Calu3 (cell line): ENCODE measurements around the gene TEAD3. TPM values are rescaled to one million over a fixed set of nuclear protein-coding genes. Genes with fewer than 3 reads are reported as not detected.
A peak's percentile ranks its signal among the peaks of the same experiment; 100 is the strongest.

Experiments
- BruUV-seq: library from RNA; stranded (reverse); fragments of 400-500 nt; replicated peaks from 2 replicates; lab custom pipeline; 2021; lab: Mats Ljungman, UMichigan
- CTCF ChIA-PET: fragments of 300-600 bp; sonication (Branson Sonifier 250); formaldehyde crosslinking; loops from one replicate; lab custom pipeline; 2022; ENCODE audit warnings: antibody characterized with exemption; lab: Charles Lee
- DNase-seq: peaks from one replicate; pipeline ENCODE4 v3.0.0; 2022
- H3K27ac Mint-ChIP-seq: one replicate; pipeline ENCODE4 v1.8.0; 2022; ENCODE audit warnings: mixed read lengths; ENCODE audit not compliant: unreplicated experiment
- H3K27me3 Mint-ChIP-seq: one replicate; pipeline ENCODE4 v1.8.0; 2022; ENCODE audit warnings: mixed read lengths; ENCODE audit not compliant: unreplicated experiment
- H3K36me3 Mint-ChIP-seq: one replicate; pipeline ENCODE4 v1.8.0; 2022; ENCODE audit warnings: mild to moderate bottlenecking, moderate library complexity, mixed read lengths; ENCODE audit not compliant: insufficient read depth, unreplicated experiment
- H3K4me1 Mint-ChIP-seq: one replicate; pipeline ENCODE4 v1.8.0; 2022; ENCODE audit warnings: mild to moderate bottlenecking, low read depth, mixed read lengths; ENCODE audit not compliant: unreplicated experiment
- H3K4me3 Mint-ChIP-seq: one replicate; pipeline ENCODE4 v1.8.0; 2022; ENCODE audit warnings: mild to moderate bottlenecking, low read depth, moderate library complexity, mixed read lengths; ENCODE audit not compliant: unreplicated experiment
- H3K9me3 Mint-ChIP-seq: one replicate; pipeline ENCODE4 v1.8.0; 2022; ENCODE audit warnings: low read depth, mixed read lengths; ENCODE audit not compliant: unreplicated experiment
- intact Hi-C: fragments of 100-400 bp; cut with micrococcal nuclease; formaldehyde crosslinking; loops from one replicate; pipeline ENCODE4 v1.10.0; 2022; ENCODE audit not compliant: unreplicated experiment
- total RNA-seq: library from RNA; stranded (reverse); gene quantifications from 2 replicates; pipeline ENCODE4 v1.2.3, GENCODE V29; 2022
- TF ChIP-seq, protein P1 (sequence below): fragments of 200-600 bp; IDR thresholded peaks from one replicate; pipeline ENCODE4 v1.8.0; 2022; ENCODE audit warnings: antibody characterized with exemption; ENCODE audit not compliant: unreplicated experiment

Gene TEAD3
- total RNA-seq, 1 experiment from 2014 or later, result 27.3 TPM

DNA sequence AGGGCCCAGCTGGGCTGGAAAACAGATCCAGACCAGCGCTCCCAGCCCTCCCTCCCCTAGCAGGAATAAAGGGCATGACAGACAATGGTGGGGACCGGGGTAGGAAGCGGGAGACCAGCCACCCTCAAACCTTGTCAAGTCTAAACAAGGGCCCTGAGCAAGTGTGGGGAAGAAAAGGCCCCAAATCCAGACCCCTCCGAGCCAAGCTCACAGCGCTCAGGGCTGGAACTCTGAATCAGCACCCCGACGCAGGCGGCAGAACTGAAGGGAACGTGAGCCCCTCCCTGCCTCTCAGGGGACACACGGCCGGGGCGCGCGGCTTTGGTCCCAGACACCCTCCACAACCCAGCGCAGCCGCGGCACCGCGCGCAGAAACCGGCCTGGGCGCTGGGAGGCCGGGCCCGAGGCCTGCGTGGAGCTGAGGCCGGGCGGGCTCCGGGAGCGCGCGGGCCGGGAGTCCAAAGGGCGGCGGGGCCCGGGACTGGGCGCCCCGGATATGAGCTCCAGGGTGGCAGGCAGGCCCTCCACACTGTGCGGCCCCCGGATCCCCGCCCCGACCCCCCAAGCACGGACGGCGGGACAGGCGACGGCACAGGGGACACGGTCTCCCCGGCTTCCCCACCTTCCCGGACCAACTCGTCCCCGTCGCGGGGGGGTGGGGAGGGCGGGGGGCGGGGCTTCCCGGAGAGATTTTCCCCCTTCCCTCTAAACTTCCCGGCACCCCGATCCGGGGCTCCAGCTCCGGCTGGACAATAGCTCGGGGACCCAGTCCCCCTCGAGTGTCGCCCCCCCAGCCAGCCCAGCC is 641 bp downstream of the TEAD3 start:
- Mint-ChIP-seq H3K4me3 (peak overlapping the region; percentile 70), H3K36me3 (peaks cover 37% of the 10 kb centered on the region), H3K9me3 (peaks cover 2% of the 10 kb centered on the region), H3K27me3 (no peaks in the 10 kb centered on the region), H3K27ac (peak overlapping the region; percentile 43), H3K4me1 (peaks cover 41% of the 10 kb centered on the region)
- intact Hi-C loops, result no loop called here
- TF ChIP-seq, protein P1, sequence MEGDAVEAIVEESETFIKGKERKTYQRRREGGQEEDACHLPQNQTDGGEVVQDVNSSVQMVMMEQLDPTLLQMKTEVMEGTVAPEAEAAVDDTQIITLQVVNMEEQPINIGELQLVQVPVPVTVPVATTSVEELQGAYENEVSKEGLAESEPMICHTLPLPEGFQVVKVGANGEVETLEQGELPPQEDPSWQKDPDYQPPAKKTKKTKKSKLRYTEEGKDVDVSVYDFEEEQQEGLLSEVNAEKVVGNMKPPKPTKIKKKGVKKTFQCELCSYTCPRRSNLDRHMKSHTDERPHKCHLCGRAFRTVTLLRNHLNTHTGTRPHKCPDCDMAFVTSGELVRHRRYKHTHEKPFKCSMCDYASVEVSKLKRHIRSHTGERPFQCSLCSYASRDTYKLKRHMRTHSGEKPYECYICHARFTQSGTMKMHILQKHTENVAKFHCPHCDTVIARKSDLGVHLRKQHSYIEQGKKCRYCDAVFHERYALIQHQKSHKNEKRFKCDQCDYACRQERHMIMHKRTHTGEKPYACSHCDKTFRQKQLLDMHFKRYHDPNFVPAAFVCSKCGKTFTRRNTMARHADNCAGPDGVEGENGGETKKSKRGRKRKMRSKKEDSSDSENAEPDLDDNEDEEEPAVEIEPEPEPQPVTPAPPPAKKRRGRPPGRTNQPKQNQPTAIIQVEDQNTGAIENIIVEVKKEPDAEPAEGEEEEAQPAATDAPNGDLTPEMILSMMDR, result no peak
- DNase-seq, result peak; percentile 47
- CTCF ChIA-PET, result interaction anchor here (0.6 to 1.0 kb wide), 3 partner anchors 21 to 26 kb away, joined by 3 to 4 read pairs (median 4); no protein-coding TSS in a partner anchor
- BruUV-seq, result no TSS peak

DNA sequence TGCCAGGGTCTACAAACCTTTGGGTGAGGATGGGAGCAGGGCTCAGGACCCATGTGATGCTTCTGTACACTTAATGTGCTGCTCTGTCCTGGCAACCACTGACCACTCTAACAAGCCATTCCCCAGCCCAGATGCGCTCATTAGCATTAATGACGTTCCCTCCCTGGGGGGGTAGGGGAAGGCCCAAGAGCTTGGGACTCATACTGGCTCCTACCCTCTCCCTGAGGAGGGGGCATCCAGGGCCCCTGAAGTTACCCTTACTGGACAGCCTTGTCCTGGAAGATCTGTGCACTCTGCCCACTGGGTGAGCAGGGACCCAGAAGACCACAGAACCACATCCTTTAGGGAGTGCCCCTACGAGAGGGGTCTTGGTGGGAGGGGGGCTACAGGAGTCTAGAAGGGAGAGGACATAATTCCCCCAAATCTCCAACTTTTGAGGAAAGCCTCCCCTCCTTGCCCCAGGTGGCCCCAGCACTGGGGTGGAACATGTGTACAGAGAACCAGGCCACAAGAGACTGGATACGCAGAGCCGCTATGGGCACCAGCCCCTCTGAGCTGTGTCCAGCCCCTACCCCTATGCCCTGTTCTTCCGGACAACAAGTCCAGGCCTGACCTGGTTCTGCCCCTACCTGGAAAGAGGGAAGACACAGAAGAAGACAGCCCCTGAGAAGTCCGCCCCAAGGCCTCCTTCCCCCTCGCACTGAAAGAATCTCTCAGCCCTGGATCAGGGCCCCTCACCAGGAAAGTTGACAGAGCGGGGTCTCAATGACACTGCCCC is 1.4 kb downstream of the TEAD3 start:
- no peak for DNase-seq
- TSS peak; percentile 61 for BruUV-seq
- intact Hi-C loops, result no loop called here
- Mint-ChIP-seq H3K27ac (peak overlapping the region; percentile 43), H3K36me3 (peaks cover 37% of the 10 kb centered on the region), H3K4me1 (peaks cover 49% of the 10 kb centered on the region), H3K27me3 (no peaks in the 10 kb centered on the region), H3K9me3 (peaks cover 2% of the 10 kb centered on the region), H3K4me3 (peak overlapping the region; percentile 70)
- TF ChIP-seq, protein P1, result no peak
- CTCF ChIA-PET, result interaction anchor here (0.6 to 1.0 kb wide), 2 partner anchors 21 to 48 kb away, joined by 3 to 6 read pairs; no protein-coding TSS in a partner anchor

DNA sequence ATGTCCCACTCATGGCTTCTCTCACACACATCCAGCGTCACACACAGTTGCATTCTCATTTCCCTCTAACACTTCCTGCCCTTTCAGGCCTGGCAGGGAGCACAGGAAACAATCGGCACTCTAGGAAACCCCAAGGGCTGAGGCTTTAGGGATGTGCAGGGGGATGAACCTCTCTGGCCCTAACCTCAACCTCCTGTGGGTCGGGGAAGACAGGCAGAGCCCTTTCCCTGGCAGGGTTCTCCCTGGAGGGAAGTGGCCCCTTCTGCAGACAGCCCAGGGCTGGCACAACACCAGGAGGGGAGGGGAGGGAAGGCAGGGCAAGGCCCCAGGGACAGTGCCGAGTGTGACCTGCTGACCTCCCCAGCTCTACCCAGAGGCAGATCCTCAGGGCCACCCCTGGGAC is 2.7 kb downstream of the TEAD3 start:
- intact Hi-C loops, result no loop called here
- BruUV-seq, result no TSS peak
- H3K36me3 Mint-ChIP-seq, result peaks cover 37% of the 10 kb centered on the region
- CTCF ChIA-PET, result no interaction called here
- H3K4me1 Mint-ChIP-seq, result peaks cover 53% of the 10 kb centered on the region
- no peak overlapping the region for H3K4me3 Mint-ChIP-seq
- no peak overlapping the region for H3K27ac Mint-ChIP-seq
- peaks cover 2% of the 10 kb centered on the region for H3K9me3 Mint-ChIP-seq
- H3K27me3 Mint-ChIP-seq, result no peaks in the 10 kb centered on the region
- no peak for DNase-seq
- TF ChIP-seq, protein P1, result no peak

DNA sequence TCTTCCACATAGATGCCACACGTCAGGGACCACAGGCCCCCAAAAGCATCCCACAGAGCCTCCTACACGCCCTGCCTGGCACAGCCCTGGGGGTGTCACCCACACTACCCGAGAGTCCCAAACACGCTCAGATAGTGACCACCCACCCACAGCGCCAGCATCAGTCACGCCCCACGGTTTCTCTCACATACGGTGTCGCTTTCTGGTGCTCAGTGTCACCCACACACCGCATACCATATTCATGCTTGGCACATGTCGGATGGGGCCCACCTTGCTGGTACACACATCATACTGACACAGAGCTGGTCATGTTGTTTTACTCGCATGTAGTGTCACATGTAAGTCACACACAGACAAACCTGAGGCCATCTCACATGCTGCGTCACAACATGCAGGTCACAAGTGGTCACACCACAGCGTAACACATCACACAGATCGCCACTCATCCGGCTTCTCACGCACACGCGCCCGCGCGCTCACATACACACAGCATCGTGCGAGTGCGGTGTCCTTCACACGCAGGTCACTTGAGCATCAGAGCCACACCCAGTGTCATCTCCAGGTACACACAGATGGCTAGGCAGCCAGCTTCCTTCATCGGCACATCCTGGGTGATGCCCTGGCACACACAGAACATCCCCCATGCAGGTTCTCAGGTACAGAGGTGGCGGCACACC is 3.4 kb downstream of the TEAD3 start:
- CTCF ChIA-PET, result no interaction called here
- Mint-ChIP-seq H3K36me3 (peaks cover 32% of the 10 kb centered on the region), H3K27me3 (no peaks in the 10 kb centered on the region), H3K27ac (no peak overlapping the region), H3K9me3 (no peaks in the 10 kb centered on the region), H3K4me1 (peaks cover 54% of the 10 kb centered on the region), H3K4me3 (no peak overlapping the region)
- DNase-seq, result no peak
- BruUV-seq, result no TSS peak
- intact Hi-C loops, result no loop called here
- TF ChIP-seq, protein P1, result no peak
